Hematopoietic multipotent progenitor cell treated with erythropoietin and hydrocortisone succinate and interleukin-3 and kit ligand, for 6 days (in vitro differentiated cells): ENCODE data around the gene PRDM16.
"Not testable (repeated sequence)": the region's sequence is repeated elsewhere in the genome, so short reads cannot be mapped to it uniquely, and the experiment has no call there.

Experiments used
- DNase-seq: peaks from one replicate; pipeline ENCODE4 v3.0.0-alpha.2; 2015

Gene PRDM16

GRCh38 chr1:3084726-3085125 is 15.7 kb downstream of the PRDM16 start:
- DNase-seq = no peak

GRCh38 chr1:3085721-3086120 is 16.7 kb downstream of the PRDM16 start:
- DNase-seq = no peak

GRCh38 chr1:3086272-3086974 is 17.4 kb downstream of the PRDM16 start:
- DNase-seq = no peak

GRCh38 chr1:3087049-3087448 is 18.0 kb downstream of the PRDM16 start:
- DNase-seq = no peak

- not testable (repeated sequence) for DNase-seq
These were observed 19.1 kb downstream of the PRDM16 start for GRCh38 chr1:3087946-3088668.

- no peak for DNase-seq
These were observed 20.5 kb downstream of the PRDM16 start for GRCh38 chr1:3089490-3089889.

GRCh38 chr1:3091334-3091733 is 22.3 kb downstream of the PRDM16 start:
- no peak for DNase-seq

GRCh38 chr1:3092530-3092929 is 23.5 kb downstream of the PRDM16 start:
- no peak for DNase-seq

- DNase-seq = peak; percentile 17
These were observed 25.1 kb downstream of the PRDM16 start for GRCh38 chr1:3093898-3094626.

GRCh38 chr1:3094863-3095780 is 26.1 kb downstream of the PRDM16 start:
- no peak for DNase-seq

GRCh38 chr1:3096345-3096744 is 27.3 kb downstream of the PRDM16 start:
- DNase-seq = no peak

- DNase-seq = no peak
These were observed 28.2 kb downstream of the PRDM16 start for GRCh38 chr1:3097231-3097630.

GRCh38 chr1:3097861-3098260 is 28.9 kb downstream of the PRDM16 start:
- DNase-seq = no peak

GRCh38 chr1:3099861-3100260 is 30.9 kb downstream of the PRDM16 start:
- no peak for DNase-seq

- DNase-seq = no peak
These were observed 32.3 kb downstream of the PRDM16 start for GRCh38 chr1:3101124-3101939.

- DNase-seq = no peak
These were observed 33.6 kb downstream of the PRDM16 start for GRCh38 chr1:3102641-3103040.

GRCh38 chr1:3103967-3104677 is 35.1 kb downstream of the PRDM16 start:
- no peak for DNase-seq

- DNase-seq = no peak
These were observed 36.3 kb downstream of the PRDM16 start for GRCh38 chr1:3105167-3105863.

- no peak for DNase-seq
These were observed 37.2 kb downstream of the PRDM16 start for GRCh38 chr1:3106216-3106615.

- no peak for DNase-seq
These were observed 38.2 kb downstream of the PRDM16 start for GRCh38 chr1:3107201-3107600.

- no peak for DNase-seq
These were observed 40.4 kb downstream of the PRDM16 start for GRCh38 chr1:3109355-3109754.
